GM10847 (cell line): ENCODE results near the gene GYPC.

Source experiments
- POLR2A ChIP-seq: IDR thresholded peaks from 2 replicates; pipeline ENCODE4 v1.6.1; 2011; ENCODE audit not compliant: insufficient read length; ENCODE audit errors: extremely low read depth

GYPC gene

GRCh38 chr2:126659562-126660467 is 3.9 kb downstream of the GYPC start:
- no peak for TF ChIP-seq POLR2A

GRCh38 chr2:126660971-126661370 is 5.0 kb downstream of the GYPC start:
- TF ChIP-seq POLR2A: no peak

- no peak for TF ChIP-seq POLR2A
Observed at GRCh38 chr2:126661702-126662500, 5.9 kb downstream of the GYPC start.

- TF ChIP-seq POLR2A: no peak
Observed at GRCh38 chr2:126662621-126663020, 6.7 kb downstream of the GYPC start.

- no peak for TF ChIP-seq POLR2A
Observed at GRCh38 chr2:126663184-126663963, 7.4 kb downstream of the GYPC start.

GRCh38 chr2:126664234-126664633 is 8.3 kb downstream of the GYPC start:
- no peak for TF ChIP-seq POLR2A

- TF ChIP-seq POLR2A: no peak
Observed at GRCh38 chr2:126664639-126665038, 8.7 kb downstream of the GYPC start.

GRCh38 chr2:126665483-126665882 is 9.5 kb downstream of the GYPC start:
- no peak for TF ChIP-seq POLR2A

GRCh38 chr2:126668254-126668653 is 12.3 kb downstream of the GYPC start:
- no peak for TF ChIP-seq POLR2A

GRCh38 chr2:126669772-126670171 is 13.8 kb downstream of the GYPC start:
- no peak for TF ChIP-seq POLR2A

- TF ChIP-seq POLR2A: no peak
Observed at GRCh38 chr2:126671488-126671887, 15.5 kb downstream of the GYPC start.

GRCh38 chr2:126672980-126673605 is 17.1 kb downstream of the GYPC start:
- no peak for TF ChIP-seq POLR2A

GRCh38 chr2:126674075-126674744 is 18.3 kb downstream of the GYPC start:
- no peak for TF ChIP-seq POLR2A

GRCh38 chr2:126675637-126676036 is 19.7 kb downstream of the GYPC start:
- TF ChIP-seq POLR2A: no peak
